Activated effector memory CD4-positive, alpha-beta T cell treated with Interleukin-2 at 50 U/mL for 16 hours (primary cell): Measurements from ENCODE around the gene BRAF.
"Not testable (repeated sequence)": the region's sequence is repeated elsewhere in the genome, so short reads cannot be mapped to it uniquely, and the experiment has no call there.

Source experiments
- DNase-seq: peaks from one replicate; pipeline ENCODE4 v3.0.0-alpha.2; 2020

BRAF gene

GRCh38 chr7:140697447-140698143 lies 227.1 kb downstream of the BRAF start:
- DNase-seq = no peak

- DNase-seq = no peak
Observed at GRCh38 chr7:140696680-140697446, 227.9 kb downstream of the BRAF start, which contains the start of gene NDUFB2. Gene NDUFB2 (plus strand): TSS chr7:140696708. CDS start chr7:140696745, 37 bp downstream.

- DNase-seq = peak; percentile 91
Observed at GRCh38 chr7:140696024-140696679, 228.6 kb downstream of the BRAF start.

GRCh38 chr7:140695381-140695780 lies 229.3 kb downstream of the BRAF start:
- no peak for DNase-seq

- no peak for DNase-seq
Observed at GRCh38 chr7:140694592-140694991, 230.1 kb downstream of the BRAF start.

GRCh38 chr7:140693849-140694248 lies 230.9 kb downstream of the BRAF start:
- DNase-seq = not testable (repeated sequence)

- no peak for DNase-seq
Observed at GRCh38 chr7:140691376-140692045, 233.2 kb downstream of the BRAF start.

GRCh38 chr7:140689199-140690152 lies 235.3 kb downstream of the BRAF start:
- no peak for DNase-seq

GRCh38 chr7:140688341-140688740 lies 236.4 kb downstream of the BRAF start:
- no peak for DNase-seq

GRCh38 chr7:140686921-140687320 lies 237.8 kb downstream of the BRAF start:
- no peak for DNase-seq

- no peak for DNase-seq
Observed at GRCh38 chr7:140685407-140686087, 239.2 kb downstream of the BRAF start.

GRCh38 chr7:140684066-140684950 lies 240.4 kb downstream of the BRAF start:
- no peak for DNase-seq

- no peak for DNase-seq
Observed at GRCh38 chr7:140683657-140684056, 241.1 kb downstream of the BRAF start.

- DNase-seq = no peak
Observed at GRCh38 chr7:140681766-140682165, 243.0 kb downstream of the BRAF start.

- no peak for DNase-seq
Observed at GRCh38 chr7:140680886-140681285, 243.8 kb downstream of the BRAF start.

- DNase-seq = no peak
Observed at GRCh38 chr7:140679186-140679585, 245.5 kb downstream of the BRAF start.

- DNase-seq = no peak
Observed at GRCh38 chr7:140678816-140679130, 246.0 kb downstream of the BRAF start.

- no peak for DNase-seq
Observed at GRCh38 chr7:140678081-140678815, 246.5 kb downstream of the BRAF start.

GRCh38 chr7:140677496-140677895 lies 247.2 kb downstream of the BRAF start:
- DNase-seq = no peak

GRCh38 chr7:140676956-140677355 lies 247.8 kb downstream of the BRAF start:
- not testable (repeated sequence) for DNase-seq
